Measurements from ENCODE around the gene UNC119B. TPM values are rescaled to one million over a fixed set of nuclear protein-coding genes. Genes with fewer than 3 reads are reported as not detected.

Gene UNC119B
- polyA plus RNA-seq, 1 of the 3 experiments (the other 2 are of a cell fraction): 23.6 TPM

DNA sequence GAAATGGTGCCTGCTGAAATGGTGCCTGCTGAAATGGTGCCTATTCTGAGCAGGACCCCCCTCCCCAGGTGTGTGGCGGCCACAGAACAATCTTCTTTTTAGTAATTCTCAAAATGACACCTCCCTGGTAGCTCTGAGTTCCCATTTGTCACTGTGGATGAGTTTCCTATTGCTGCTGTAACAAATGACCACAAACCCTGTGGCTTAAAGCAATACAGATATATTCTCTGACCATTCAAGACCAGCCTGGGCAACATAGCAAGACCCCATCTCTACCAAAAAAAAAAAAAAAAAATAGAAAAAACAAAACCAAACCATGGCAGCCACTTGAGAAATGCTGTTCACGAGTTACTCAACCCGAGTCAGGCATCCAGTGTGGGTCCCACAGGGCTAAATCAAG, 23.3 kb downstream of the UNC119B start (continued):
- TF ChIP-seq CTCF (IDR thresholded peaks at IDR 0.05): no peak
- TF ChIP-seq YY1 (IDR thresholded peaks at IDR 0.05; ENCODE audit: low read depth): no peak

- Histone ChIP-seq H3K9ac (no peak overlapping the region), H3K9me2 (no peaks in the 10 kb centered on the region), H3K4me2 (no peak overlapping the region), H3K27ac (ENCODE audit: low read depth in 2 of 2, low read length in 1 of 2) (no peak overlapping the region), H3K27me3 (ENCODE audit: insufficient read depth) (no peaks in the 10 kb centered on the region), H3K4me1 (ENCODE audit: control insufficient read depth in 1 of 2, insufficient read depth in 2 of 2, low read depth in 1 of 2, low read length in 1 of 2) (no peaks in the 10 kb centered on the region), H4K20me1 (ENCODE audit: insufficient read depth) (no peaks in the 10 kb centered on the region), H3F3A (replicated peaks; ENCODE audit: insufficient read depth) (no peaks in the 10 kb centered on the region), H3K9me3 (no peaks in the 10 kb centered on the region), H3K79me2 (ENCODE audit: insufficient read depth) (no peaks in the 10 kb centered on the region), H2AFZ (ENCODE audit: low read depth) (no peak overlapping the region), H3K4me3 (ENCODE audit: low read depth in 2 of 2, low read length in 1 of 2) (no peak overlapping the region), H3K36me3 (replicated peaks in 1 of 2; ENCODE audit: control insufficient read depth in 1 of 2, insufficient read depth in 2 of 2, low read length in 1 of 2) (no peaks in the 10 kb centered on the region)
- DNase-seq: no peak
- ChIA-PET CTCF (no interaction called here), POLR2A (no interaction called here)
- TF ChIP-seq RXRA (IDR thresholded peaks at IDR 0.05; ENCODE audit: borderline replicate concordance, low read depth): no peak
- TF ChIP-seq TCF12 (IDR thresholded peaks at IDR 0.05): no peak
- TF ChIP-seq USF2 (IDR thresholded peaks at IDR 0.05; ENCODE audit: borderline replicate concordance, low read depth, low read length): no peak
- TF ChIP-seq ZBTB33 (IDR thresholded peaks at IDR 0.05; ENCODE audit: borderline replicate concordance, low read depth): no peak
- TF ChIP-seq ELF1 (IDR thresholded peaks at IDR 0.05): no peak
- no peak for TF ChIP-seq IRF3 (IDR thresholded peaks at IDR 0.05; ENCODE audit: low read depth, low read length)
- TF ChIP-seq RFX5 (IDR thresholded peaks at IDR 0.05; ENCODE audit: low read length): no peak
- WGBS (ENCODE audit: low lambda C conversion rate): 96% methylated on average over 10 of the region's 10 CpGs
Measured at GRCh38 chr12:120734210-120734609, 24.0 kb downstream of the UNC119B start.

DNA sequence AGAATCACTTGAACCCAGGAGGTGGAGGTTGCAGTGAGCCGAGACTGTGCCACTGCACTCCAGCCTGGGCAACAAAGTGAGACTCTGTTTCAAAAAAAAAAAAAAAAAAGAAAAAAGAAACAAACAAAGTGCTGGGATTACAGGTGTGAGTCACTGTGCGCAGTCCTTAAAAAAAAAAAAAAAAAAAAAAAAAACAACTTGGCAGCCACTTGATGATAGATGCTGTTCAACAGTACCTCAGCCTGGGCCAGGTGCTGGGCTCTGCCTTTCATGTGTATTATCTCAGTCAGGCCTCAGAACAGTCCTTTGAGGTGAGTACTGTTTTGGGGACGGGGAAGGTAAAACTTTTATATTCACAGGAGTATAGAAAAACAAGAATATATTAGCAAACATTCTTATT, 24.9 kb downstream of the UNC119B start:
- Histone ChIP-seq H3K9me3 (no peaks in the 10 kb centered on the region), H3K4me3 (ENCODE audit: low read depth in 2 of 2, low read length in 1 of 2) (no peak overlapping the region), H3K9me2 (no peaks in the 10 kb centered on the region), H2AFZ (ENCODE audit: low read depth) (no peak overlapping the region), H3K27ac (ENCODE audit: low read depth in 2 of 2, low read length in 1 of 2) (no peak overlapping the region), H4K20me1 (ENCODE audit: insufficient read depth) (no peaks in the 10 kb centered on the region), H3K4me1 (ENCODE audit: control insufficient read depth in 1 of 2, insufficient read depth in 2 of 2, low read depth in 1 of 2, low read length in 1 of 2) (no peaks in the 10 kb centered on the region), H3K4me2 (no peak overlapping the region), H3K27me3 (ENCODE audit: insufficient read depth) (no peaks in the 10 kb centered on the region), H3F3A (replicated peaks; ENCODE audit: insufficient read depth) (no peaks in the 10 kb centered on the region), H3K79me2 (ENCODE audit: insufficient read depth) (no peaks in the 10 kb centered on the region), H3K9ac (no peak overlapping the region), H3K36me3 (replicated peaks in 1 of 2; ENCODE audit: control insufficient read depth in 1 of 2, insufficient read depth in 2 of 2, low read length in 1 of 2) (no peaks in the 10 kb centered on the region)
- POLR2A ChIA-PET: no interaction called here
- 99% methylated on average over 3 of the region's 3 CpGs for WGBS (ENCODE audit: low lambda C conversion rate)
- no peak for DNase-seq
- CTCF ChIA-PET: no interaction called here
- no peak for TF ChIP-seq YY1 (IDR thresholded peaks at IDR 0.05; ENCODE audit: low read depth)
- no peak for TF ChIP-seq FOXJ3 (CRISPR knock-in tag; IDR thresholded peaks at IDR 0.05)
- no peak for TF ChIP-seq GATA2 (CRISPR knock-in tag; IDR thresholded peaks at IDR 0.05)
- no peak for TF ChIP-seq RXRA (IDR thresholded peaks at IDR 0.05; ENCODE audit: borderline replicate concordance, low read depth)
- TF ChIP-seq, protein P1, sequence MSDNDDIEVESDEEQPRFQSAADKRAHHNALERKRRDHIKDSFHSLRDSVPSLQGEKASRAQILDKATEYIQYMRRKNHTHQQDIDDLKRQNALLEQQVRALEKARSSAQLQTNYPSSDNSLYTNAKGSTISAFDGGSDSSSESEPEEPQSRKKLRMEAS (IDR thresholded peaks at IDR 0.05; ENCODE audit: low read depth): no peak
- no peak for TF ChIP-seq EP300 (IDR thresholded peaks at IDR 0.05; ENCODE audit: borderline replicate concordance in 1 of 2, low read depth in 1 of 2, low read length in 1 of 2)
- TF ChIP-seq RAD21 (IDR thresholded peaks at IDR 0.05; ENCODE audit: low read length): no peak
- TF ChIP-seq NFIC (IDR thresholded peaks at IDR 0.05; ENCODE audit: borderline replicate concordance): no peak
- TF ChIP-seq GABPA (IDR thresholded peaks at IDR 0.05; ENCODE audit: low read depth): no peak
- TF ChIP-seq CHD2 (IDR thresholded peaks at IDR 0.05; ENCODE audit: low read length, partially characterized antibody): no peak
- TF ChIP-seq SMC3 (IDR thresholded peaks at IDR 0.05; ENCODE audit: low read depth, low read length): no peak
- TF ChIP-seq SIN3A (IDR thresholded peaks at IDR 0.05; ENCODE audit: borderline replicate concordance, low read depth, low read length): no peak
- TF ChIP-seq, protein P2, sequence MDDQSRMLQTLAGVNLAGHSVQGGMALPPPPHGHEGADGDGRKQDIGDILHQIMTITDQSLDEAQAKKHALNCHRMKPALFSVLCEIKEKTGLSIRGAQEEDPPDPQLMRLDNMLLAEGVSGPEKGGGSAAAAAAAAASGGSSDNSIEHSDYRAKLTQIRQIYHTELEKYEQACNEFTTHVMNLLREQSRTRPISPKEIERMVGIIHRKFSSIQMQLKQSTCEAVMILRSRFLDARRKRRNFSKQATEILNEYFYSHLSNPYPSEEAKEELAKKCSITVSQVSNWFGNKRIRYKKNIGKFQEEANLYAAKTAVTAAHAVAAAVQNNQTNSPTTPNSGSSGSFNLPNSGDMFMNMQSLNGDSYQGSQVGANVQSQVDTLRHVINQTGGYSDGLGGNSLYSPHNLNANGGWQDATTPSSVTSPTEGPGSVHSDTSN (IDR thresholded peaks at IDR 0.05): no peak
- no peak for TF ChIP-seq TAF1 (IDR thresholded peaks at IDR 0.05; ENCODE audit: borderline replicate concordance, low read depth, low read length)
